ENCODE measurements around the gene TMEM215. TPM values are rescaled to one million over a fixed set of nuclear protein-coding genes. Genes with fewer than 3 reads are reported as not detected.

The TMEM215 gene
- total and polyA plus RNA-seq, 2 donors (not counting 3 experiments of a cell fraction or from before 2014, with no cell fraction given) = not detected

DNA sequence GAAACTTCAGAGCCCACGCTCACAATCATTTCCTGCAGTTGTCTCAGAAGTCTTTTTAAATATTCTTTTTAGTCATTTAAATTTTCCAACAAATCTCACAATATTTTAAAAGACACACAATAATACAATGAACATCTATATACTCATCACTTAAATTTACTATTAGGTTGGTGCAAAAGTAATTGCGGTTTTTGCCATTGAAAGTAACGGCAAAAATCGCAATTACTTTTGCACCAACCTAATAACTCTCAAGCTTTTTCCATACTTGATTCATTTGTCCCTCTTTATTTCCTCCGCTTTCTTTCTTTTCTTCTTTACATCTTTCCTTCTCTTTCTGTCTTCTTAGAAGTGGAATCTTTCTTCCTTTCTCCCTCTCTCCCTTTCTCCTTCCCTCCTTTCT, 19.2 kb upstream of the TMEM215 start:
- no peak for TF ChIP-seq EZH2 (IDR thresholded peaks at IDR 0.05; ENCODE audit: borderline replicate concordance, low read depth, low read length, severe bottlenecking)
- FAIRE-seq (no peak), DNase-seq (ENCODE audit: low read depth, low spot score) (no peak)
- ChIA-PET CTCF (no interaction called here), POLR2A (no interaction called here)
- Histone ChIP-seq H3K27ac (ENCODE audit: insufficient read depth, low read depth, low read length) (no peak overlapping the region), H3K4me3 (replicated peaks in 1 of 3; ENCODE audit: insufficient read depth in 1 of 3, low read depth in 1 of 3, low read length in 3 of 3) (no peak overlapping the region), H3K4me1 (ENCODE audit: control insufficient read depth, extremely low read depth, insufficient read depth, low read length) (no peaks in the 10 kb centered on the region), H2AFZ (ENCODE audit: low read depth, low read length) (no peak overlapping the region), H3K27me3 (ENCODE audit: control insufficient read depth in 2 of 2, insufficient read depth in 2 of 2, low read length in 2 of 2) (no peaks in the 10 kb centered on the region), H3K36me3 (ENCODE audit: control insufficient read depth in 2 of 2, extremely low read depth in 1 of 2, insufficient read depth in 2 of 2, low read length in 2 of 2) (no peaks in the 10 kb centered on the region), H3K9ac (replicated peaks; ENCODE audit: extremely low read depth, insufficient read depth, low read length) (no peak overlapping the region), H3K9me3 (replicated peaks; ENCODE audit: control insufficient read depth, insufficient read depth, low read length) (no peaks in the 10 kb centered on the region), H4K20me1 (replicated peaks; ENCODE audit: control insufficient read depth, extremely low read depth, insufficient read depth, low read length) (no peaks in the 10 kb centered on the region), H3K9me1 (replicated peaks; ENCODE audit: control insufficient read depth, extremely low read depth, insufficient read depth, low read length) (no peaks in the 10 kb centered on the region), H3K79me2 (ENCODE audit: control insufficient read depth, insufficient read depth, low read length) (no peaks in the 10 kb centered on the region), H3K4me2 (ENCODE audit: insufficient read depth, low read length) (no peak overlapping the region)
- dilution Hi-C loops (cut with MboI; ENCODE audit: extremely low pct_ligation_motif_present, low sequenced_read_pairs) = no loop called here
- no TSS peak for BruUV-seq (replicated peaks)
- intact Hi-C loops (cut with micrococcal nuclease) = no loop called here

- Histone ChIP-seq H3K9ac (replicated peaks; ENCODE audit: extremely low read depth, insufficient read depth, low read length) (no peak overlapping the region), H2AFZ (ENCODE audit: low read depth, low read length) (no peak overlapping the region), H3K27me3 (ENCODE audit: control insufficient read depth in 2 of 2, insufficient read depth in 2 of 2, low read length in 2 of 2) (no peaks in the 10 kb centered on the region), H3K4me2 (ENCODE audit: insufficient read depth, low read length) (no peak overlapping the region), H3K4me3 (replicated peaks in 1 of 3; ENCODE audit: insufficient read depth in 1 of 3, low read depth in 1 of 3, low read length in 3 of 3) (no peak overlapping the region), H4K20me1 (replicated peaks; ENCODE audit: control insufficient read depth, extremely low read depth, insufficient read depth, low read length) (no peaks in the 10 kb centered on the region), H3K27ac (ENCODE audit: insufficient read depth, low read depth, low read length) (no peak overlapping the region), H3K9me1 (replicated peaks; ENCODE audit: control insufficient read depth, extremely low read depth, insufficient read depth, low read length) (no peaks in the 10 kb centered on the region), H3K79me2 (ENCODE audit: control insufficient read depth, insufficient read depth, low read length) (no peaks in the 10 kb centered on the region), H3K36me3 (ENCODE audit: control insufficient read depth in 2 of 2, extremely low read depth in 1 of 2, insufficient read depth in 2 of 2, low read length in 2 of 2) (no peaks in the 10 kb centered on the region), H3K4me1 (ENCODE audit: control insufficient read depth, extremely low read depth, insufficient read depth, low read length) (no peaks in the 10 kb centered on the region), H3K9me3 (replicated peaks; ENCODE audit: control insufficient read depth, insufficient read depth, low read length) (no peaks in the 10 kb centered on the region)
- TF ChIP-seq POLR2A (IDR thresholded peaks at IDR 0.05; ENCODE audit: low read depth, low read length) (no peak), FOS (IDR thresholded peaks at IDR 0.05; ENCODE audit: borderline replicate concordance, insufficient read depth, low read length) (no peak), MYC (IDR thresholded peaks at IDR 0.05; ENCODE audit: low read depth, low read length) (no peak), CTCF (IDR thresholded peaks at IDR 0.05; ENCODE audit: extremely low read depth in 1 of 2, insufficient read depth in 1 of 2, low read depth in 1 of 2, low read length in 2 of 2) (no peak), JUN (IDR thresholded peaks at IDR 0.05; ENCODE audit: borderline replicate concordance, insufficient read depth, insufficient read length, low read depth) (no peak), EZH2 (IDR thresholded peaks at IDR 0.05; ENCODE audit: borderline replicate concordance, low read depth, low read length, severe bottlenecking) (no peak), GATA2 (IDR thresholded peaks at IDR 0.05; ENCODE audit: insufficient read depth, insufficient read length, low read depth, low read length) (no peak), POLR2AphosphoS5 (IDR thresholded peaks at IDR 0.05; ENCODE audit: insufficient read depth, low read depth, low read length) (no peak)
- TF ChIP-seq, protein P1, sequence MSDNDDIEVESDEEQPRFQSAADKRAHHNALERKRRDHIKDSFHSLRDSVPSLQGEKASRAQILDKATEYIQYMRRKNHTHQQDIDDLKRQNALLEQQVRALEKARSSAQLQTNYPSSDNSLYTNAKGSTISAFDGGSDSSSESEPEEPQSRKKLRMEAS (IDR thresholded peaks at IDR 0.05; ENCODE audit: insufficient read depth, insufficient read length) = no peak
- dilution Hi-C loops (cut with MboI; ENCODE audit: extremely low pct_ligation_motif_present, low sequenced_read_pairs) = no loop called here
- no TSS peak for BruUV-seq (replicated peaks)
- no peak for DNase-seq (ENCODE audit: low read depth, low spot score)
- FAIRE-seq = no peak
- intact Hi-C loops (cut with micrococcal nuclease) = no loop called here
- ChIA-PET POLR2A (no interaction called here), CTCF (no interaction called here)
These were observed 8.1 kb upstream of the TMEM215 start for GRCh38 chr9:32775283-32775682.

All from endothelial cell of umbilical vein (primary cell).